ENCODE results near the gene TMEM179. TPM values are rescaled to one million over a fixed set of nuclear protein-coding genes. Genes with fewer than 3 reads are reported as not detected.

TMEM179 gene
- total and polyA plus RNA-seq, 2 donors (not counting 3 experiments of a cell fraction or from before 2014, with no cell fraction given), result 0.14 TPM; not detected in 1

- no peak for TF ChIP-seq EZH2 (IDR thresholded peaks at IDR 0.05; ENCODE audit: borderline replicate concordance, low read depth, low read length, severe bottlenecking)
- BruUV-seq (replicated peaks), result no TSS peak
- no peak overlapping the region for H3K9ac ChIP-seq (replicated peaks; ENCODE audit: extremely low read depth, insufficient read depth, low read length)
- H3K4me3 ChIP-seq (replicated peaks in 1 of 3; ENCODE audit: insufficient read depth in 1 of 3, low read depth in 1 of 3, low read length in 3 of 3), result no peak overlapping the region
- no peak overlapping the region for H2AFZ ChIP-seq (ENCODE audit: low read depth, low read length)
- no peaks in the 10 kb centered on the region for H3K4me1 ChIP-seq (ENCODE audit: control insufficient read depth, extremely low read depth, insufficient read depth, low read length)
- no peaks in the 10 kb centered on the region for H3K79me2 ChIP-seq (ENCODE audit: control insufficient read depth, insufficient read depth, low read length)
- dilution Hi-C loops (cut with MboI; ENCODE audit: extremely low pct_ligation_motif_present, low sequenced_read_pairs), result no loop called here
- POLR2A ChIA-PET, result no interaction called here
- no peaks in the 10 kb centered on the region for H4K20me1 ChIP-seq (replicated peaks; ENCODE audit: control insufficient read depth, extremely low read depth, insufficient read depth, low read length)
- H3K4me2 ChIP-seq (ENCODE audit: insufficient read depth, low read length), result no peak overlapping the region
- no peaks in the 10 kb centered on the region for H3K9me1 ChIP-seq (replicated peaks; ENCODE audit: control insufficient read depth, extremely low read depth, insufficient read depth, low read length)
- FAIRE-seq (no peak), DNase-seq (ENCODE audit: low read depth, low spot score) (no peak)
- CTCF ChIA-PET, result interaction anchor here (1.3 to 4.6 kb wide), 2 partner anchors 431 to 490 kb away, joined by 4 to 132 read pairs; no protein-coding TSS in a partner anchor
- no peaks in the 10 kb centered on the region for H3K36me3 ChIP-seq (ENCODE audit: control insufficient read depth in 2 of 2, extremely low read depth in 1 of 2, insufficient read depth in 2 of 2, low read length in 2 of 2)
- H3K27me3 ChIP-seq (ENCODE audit: control insufficient read depth in 2 of 2, insufficient read depth in 2 of 2, low read length in 2 of 2), result no peaks in the 10 kb centered on the region
- no peaks in the 10 kb centered on the region for H3K9me3 ChIP-seq (replicated peaks; ENCODE audit: control insufficient read depth, insufficient read depth, low read length)
- intact Hi-C loops (cut with micrococcal nuclease), result no loop called here
- H3K27ac ChIP-seq (ENCODE audit: insufficient read depth, low read depth, low read length), result no peak overlapping the region
These were observed 36.7 kb downstream of the TMEM179 start for GRCh38 chr14:104567957-104568225.

GRCh38 chr14:104567141-104567956 is 37.2 kb downstream of the TMEM179 start:
- CTCF ChIA-PET, result interaction anchor here (1.3 to 4.6 kb wide), 2 partner anchors 430 to 489 kb away, joined by 4 to 132 read pairs; no protein-coding TSS in a partner anchor
- POLR2A ChIA-PET, result no interaction called here
- Histone ChIP-seq H3K4me3 (replicated peaks in 1 of 3; ENCODE audit: insufficient read depth in 1 of 3, low read depth in 1 of 3, low read length in 3 of 3) (no peak overlapping the region), H3K27me3 (ENCODE audit: control insufficient read depth in 2 of 2, insufficient read depth in 2 of 2, low read length in 2 of 2) (no peaks in the 10 kb centered on the region), H3K9me3 (replicated peaks; ENCODE audit: control insufficient read depth, insufficient read depth, low read length) (no peaks in the 10 kb centered on the region), H3K9me1 (replicated peaks; ENCODE audit: control insufficient read depth, extremely low read depth, insufficient read depth, low read length) (no peaks in the 10 kb centered on the region), H3K36me3 (ENCODE audit: control insufficient read depth in 2 of 2, extremely low read depth in 1 of 2, insufficient read depth in 2 of 2, low read length in 2 of 2) (no peaks in the 10 kb centered on the region), H4K20me1 (replicated peaks; ENCODE audit: control insufficient read depth, extremely low read depth, insufficient read depth, low read length) (no peaks in the 10 kb centered on the region), H3K4me1 (ENCODE audit: control insufficient read depth, extremely low read depth, insufficient read depth, low read length) (no peaks in the 10 kb centered on the region), H3K9ac (replicated peaks; ENCODE audit: extremely low read depth, insufficient read depth, low read length) (no peak overlapping the region), H2AFZ (ENCODE audit: low read depth, low read length) (no peak overlapping the region), H3K79me2 (ENCODE audit: control insufficient read depth, insufficient read depth, low read length) (no peaks in the 10 kb centered on the region), H3K27ac (ENCODE audit: insufficient read depth, low read depth, low read length) (no peak overlapping the region), H3K4me2 (ENCODE audit: insufficient read depth, low read length) (no peak overlapping the region)
- no TSS peak for BruUV-seq (replicated peaks)
- intact Hi-C loops (cut with micrococcal nuclease) (no loop called here), dilution Hi-C loops (cut with MboI; ENCODE audit: extremely low pct_ligation_motif_present, low sequenced_read_pairs) (no loop called here)
- DNase-seq (ENCODE audit: low read depth, low spot score) (no peak), FAIRE-seq (no peak)
- no peak for TF ChIP-seq JUN (IDR thresholded peaks at IDR 0.05; ENCODE audit: borderline replicate concordance, insufficient read depth, insufficient read length, low read depth)
- no peak for TF ChIP-seq EZH2 (IDR thresholded peaks at IDR 0.05; ENCODE audit: borderline replicate concordance, low read depth, low read length, severe bottlenecking)
- no peak for TF ChIP-seq MAX (IDR thresholded peaks at IDR 0.05; ENCODE audit: insufficient read depth, insufficient read length)
- TF ChIP-seq POLR2AphosphoS5 (IDR thresholded peaks at IDR 0.05; ENCODE audit: insufficient read depth, low read depth, low read length), result no peak
- TF ChIP-seq GATA2 (IDR thresholded peaks at IDR 0.05; ENCODE audit: insufficient read depth, insufficient read length, low read depth, low read length), result no peak
- no peak for TF ChIP-seq CTCF (IDR thresholded peaks at IDR 0.05; ENCODE audit: extremely low read depth in 1 of 2, insufficient read depth in 1 of 2, low read depth in 1 of 2, low read length in 2 of 2)
- TF ChIP-seq FOS (IDR thresholded peaks at IDR 0.05; ENCODE audit: borderline replicate concordance, insufficient read depth, low read length), result no peak
- no peak for TF ChIP-seq MYC (IDR thresholded peaks at IDR 0.05; ENCODE audit: low read depth, low read length)

Data from endothelial cell of umbilical vein (primary cell).